DMS 273 (cell line): Measurements from ENCODE around the gene TSSK3.
"Not testable (repeated sequence)": the region's sequence is repeated elsewhere in the genome, so short reads cannot be mapped to it uniquely, and the experiment has no call there.

Source experiments
- DNase-seq: peaks from one replicate; lab custom pipeline; 2025; ENCODE audit not compliant: unreplicated experiment; lab: John Stamatoyannopoulos, UW

Gene TSSK3

GRCh38 chr1:32396524-32396923 is 34.2 kb downstream of the TSSK3 start:
- not testable (repeated sequence) for DNase-seq

- no peak for DNase-seq
Measured at GRCh38 chr1:32398401-32398800, 36.1 kb downstream of the TSSK3 start.

DNA sequence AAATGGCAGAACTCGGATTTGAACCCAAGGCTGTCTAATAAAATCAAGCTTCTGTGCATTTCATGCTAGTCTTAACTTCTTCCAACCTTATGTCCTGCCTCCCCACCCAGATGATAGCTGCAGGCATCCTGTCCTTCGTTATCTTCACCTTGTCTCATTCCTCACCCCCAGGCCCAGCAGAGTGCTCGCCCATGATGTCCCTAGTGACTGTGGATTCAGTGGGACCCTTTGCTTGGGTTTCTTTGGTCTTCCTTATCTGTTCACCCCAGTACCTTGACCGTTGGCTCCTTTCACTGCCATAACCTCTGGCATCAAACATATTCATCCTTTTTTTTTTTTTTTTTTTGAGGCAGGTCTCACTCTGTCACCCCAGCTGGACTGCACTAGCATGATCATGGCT is 37.5 kb downstream of the TSSK3 start:
- DNase-seq, result no peak

GRCh38 chr1:32400876-32401631 is 38.7 kb downstream of the TSSK3 start:
- peak; percentile 93 for DNase-seq

GRCh38 chr1:32404946-32405345 is 42.6 kb downstream of the TSSK3 start:
- DNase-seq, result peak; percentile 13

DNA sequence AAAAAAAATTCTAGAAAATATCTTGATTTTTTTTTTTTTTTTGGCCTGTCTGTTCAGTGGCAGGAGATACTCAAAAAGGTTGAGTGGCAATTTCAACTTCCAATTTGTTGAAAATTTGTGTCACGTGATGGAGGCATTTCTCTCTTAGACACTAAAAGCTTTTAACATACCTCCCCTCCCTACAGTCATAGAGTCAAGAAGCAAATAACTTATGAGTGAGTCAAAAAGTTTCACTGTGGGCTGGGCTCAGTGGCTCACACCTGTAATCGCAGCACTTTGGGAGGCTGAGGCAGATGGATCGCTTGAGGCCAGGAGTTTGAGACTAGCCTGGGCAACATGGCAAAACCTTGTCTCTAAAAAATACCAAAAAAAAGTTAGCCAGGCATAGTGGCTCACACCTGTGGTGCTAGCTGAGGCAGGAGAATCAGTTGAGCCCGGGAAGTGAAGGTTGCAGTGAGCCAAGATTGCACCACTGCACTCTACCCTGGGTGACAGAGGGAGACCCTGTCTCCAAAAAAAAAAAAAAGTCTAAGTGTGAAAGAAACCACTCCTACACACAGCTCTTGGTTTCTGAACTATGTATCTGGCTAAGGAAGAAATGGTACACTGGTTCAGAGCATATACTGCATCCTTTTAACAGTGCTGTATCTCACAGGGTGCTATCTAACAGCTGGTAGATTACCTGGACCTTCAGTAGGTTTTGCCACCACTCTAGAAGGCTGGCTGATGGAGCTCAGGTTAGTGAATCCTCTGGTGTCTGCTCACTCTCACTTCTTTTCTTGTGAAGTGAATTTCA is 43.5 kb downstream of the TSSK3 start:
- DNase-seq, result no peak

DNA sequence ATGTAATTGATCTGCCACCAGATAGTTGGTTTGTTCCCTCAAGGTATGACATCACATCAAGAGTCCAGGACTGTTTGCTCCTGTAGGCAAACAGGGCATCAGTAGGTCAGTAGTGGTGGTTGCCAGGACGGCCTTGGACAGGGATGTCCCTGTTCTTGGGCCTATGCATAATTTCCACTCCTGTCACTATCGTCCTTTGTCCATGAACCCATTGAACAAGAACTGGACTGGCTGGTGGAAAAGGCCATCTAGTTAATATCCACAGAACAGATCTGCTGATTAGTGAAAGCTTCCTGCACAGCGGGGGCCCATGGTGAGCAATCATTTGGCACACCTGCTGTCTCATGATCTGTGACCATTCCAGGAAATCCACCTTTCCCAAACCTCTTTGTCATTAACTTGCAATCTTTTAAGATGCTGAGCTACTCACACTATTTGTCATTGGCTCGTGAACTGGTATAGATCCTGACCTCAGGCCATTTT is 44.3 kb downstream of the TSSK3 start:
- no peak for DNase-seq

GRCh38 chr1:32411261-32411660 is 48.9 kb downstream of the TSSK3 start:
- peak; percentile 59 for DNase-seq

DNA sequence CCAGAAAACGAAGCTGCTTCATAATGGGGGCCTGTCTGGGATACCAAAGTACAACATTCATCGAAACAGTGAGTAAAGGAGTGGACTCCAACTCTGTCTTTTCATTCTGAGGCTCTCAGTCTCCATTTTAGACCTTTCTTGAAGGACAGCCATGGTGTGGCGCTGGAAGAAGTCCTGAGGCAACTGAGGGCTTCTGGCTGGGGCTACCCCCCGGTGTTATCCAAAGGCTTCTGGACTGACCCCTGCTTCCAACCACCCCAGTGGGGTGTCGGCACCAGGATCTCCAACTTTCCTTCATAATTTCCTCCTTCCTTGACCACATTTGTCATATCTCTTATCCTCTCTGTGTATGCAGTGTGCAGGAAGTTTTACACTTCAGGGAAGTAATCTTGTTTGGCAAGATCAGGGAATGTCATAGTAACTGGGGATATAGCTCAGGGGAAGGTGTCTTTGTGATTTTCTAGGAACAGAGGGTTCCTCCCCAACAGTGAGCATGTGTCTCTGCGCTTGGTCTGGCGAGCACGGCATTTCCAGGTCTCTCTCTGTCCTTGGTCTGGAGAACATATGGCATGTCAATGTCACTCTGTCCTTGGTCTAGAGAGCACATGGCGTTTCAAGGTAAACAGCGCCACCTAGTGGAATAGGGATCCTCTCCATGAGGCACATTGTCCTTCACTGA is 51.3 kb downstream of the TSSK3 start:
- peak; percentile 91 for DNase-seq
